ENCODE measurements around the gene STPG4. TPM values are rescaled to one million over a fixed set of nuclear protein-coding genes. Genes with fewer than 3 reads are reported as not detected.
"Not testable (repeated sequence)": the region's sequence is repeated elsewhere in the genome, so short reads cannot be mapped to it uniquely, and the experiment has no call there.

Gene STPG4
- total RNA-seq, 1 experiment from 2014 or later: 10.6 TPM

- Histone ChIP-seq H3K9me2 (ENCODE audit: insufficient read depth) (no peaks in the 10 kb centered on the region), H3K4me2 (ENCODE audit: low read length) (no peak overlapping the region), H3K36me3 (ENCODE audit: control insufficient read depth in 1 of 2, insufficient read depth in 2 of 2, low read length in 2 of 2) (peaks cover 21 to 63% of the 10 kb centered on the region in 2 experiments; a peak in 3 of 4 replicates), H3K4me3 (replicated peaks in 1 of 2; ENCODE audit: low read depth in 1 of 2, low read length in 2 of 2) (no peak overlapping the region), H3K27me3 (ENCODE audit: insufficient read depth, low read length) (no peaks in the 10 kb centered on the region), H4K20me1 (ENCODE audit: insufficient read depth) (peaks cover 82% of the 10 kb centered on the region), H3K27ac (ENCODE audit: low read depth, low read length) (no peak overlapping the region), H3K9ac (ENCODE audit: low read length) (no peak overlapping the region), H2AFZ (ENCODE audit: low read depth, low read length, poor library complexity, severe bottlenecking) (no peak overlapping the region), H3K4me1 (ENCODE audit: control insufficient read depth in 1 of 2, insufficient read depth in 2 of 2, low read length in 2 of 2) (peaks cover 5 to 42% of the 10 kb centered on the region in 2 experiments; a peak in 3 of 4 replicates), H3K79me2 (ENCODE audit: insufficient read depth, low read length) (peaks cover 100% of the 10 kb centered on the region), H3K9me3 (ENCODE audit: control insufficient read depth in 1 of 2, insufficient read depth in 1 of 2, low read depth in 1 of 2, low read length in 2 of 2) (no peaks in the 10 kb centered on the region)
- no TSS peak for BruUV-seq (replicated peaks)
- DNase-seq (ENCODE audit: low read depth, low spot score): no peak
- TF ChIP-seq EZH2phosphoT487 (IDR thresholded peaks at IDR 0.05; ENCODE audit: borderline replicate concordance): no peak
- no peak for TF ChIP-seq REST (IDR thresholded peaks at IDR 0.05; ENCODE audit: low read depth)
- TF ChIP-seq, protein P1, sequence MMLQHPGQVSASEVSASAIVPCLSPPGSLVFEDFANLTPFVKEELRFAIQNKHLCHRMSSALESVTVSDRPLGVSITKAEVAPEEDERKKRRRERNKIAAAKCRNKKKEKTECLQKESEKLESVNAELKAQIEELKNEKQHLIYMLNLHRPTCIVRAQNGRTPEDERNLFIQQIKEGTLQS (IDR thresholded peaks at IDR 0.05): no peak
- TF ChIP-seq ZBTB33 (IDR thresholded peaks at IDR 0.05; ENCODE audit: extremely low read depth, insufficient replicate concordance, low read length): no peak
- no peak for TF ChIP-seq POLR2AphosphoS5 (IDR thresholded peaks at IDR 0.05; ENCODE audit: low read depth, low read length)
- no peak for TF ChIP-seq SIN3A (IDR thresholded peaks at IDR 0.05; ENCODE audit: low read depth)
- no peak for TF ChIP-seq FOSL1 (IDR thresholded peaks at IDR 0.05; ENCODE audit: low read depth)
- TF ChIP-seq EZH2 (IDR thresholded peaks at IDR 0.05): no peak
- TF ChIP-seq JUND (IDR thresholded peaks at IDR 0.05): no peak
- no peak for TF ChIP-seq ZFX (IDR thresholded peaks at IDR 0.05)
- TF ChIP-seq MAX (IDR thresholded peaks at IDR 0.05): no peak
- no peak for TF ChIP-seq ZNF274 (IDR thresholded peaks at IDR 0.05; ENCODE audit: low read depth, low read length)
- ChIA-PET POLR2A (no interaction called here), RAD21 (ENCODE audit: low non-redundant PET in 1 of 2, low total read pairs in 2 of 2, uncharacterized antibody in 2 of 2, unreplicated experiment in 2 of 2) (no interaction called here), CTCF (no interaction called here)
- intact Hi-C loops (cut with micrococcal nuclease): no loop called here
- ATAC-seq: no peak
Measured at GRCh38 chr2:47169784-47170183, 14.7 kb upstream of the STPG4 start.

DNA sequence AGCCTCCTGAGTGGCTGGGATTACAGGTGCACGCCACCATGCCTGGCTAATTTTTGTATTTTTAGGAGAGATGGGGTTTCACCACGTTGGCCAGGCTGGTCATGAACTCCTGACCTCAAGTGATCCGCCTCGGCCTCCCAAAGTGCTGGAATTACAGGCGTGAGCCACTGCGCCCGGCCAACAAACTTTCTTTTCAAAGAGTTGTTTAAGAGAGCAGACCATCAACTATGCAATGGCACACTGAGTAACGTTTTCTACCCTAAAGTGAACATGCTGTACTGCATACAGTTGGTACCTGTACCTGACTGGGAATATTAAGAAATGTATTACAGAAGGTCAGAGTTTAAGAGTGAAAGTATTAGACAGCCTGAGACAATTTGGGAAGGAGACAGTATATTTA, 13.8 kb upstream of the STPG4 start:
- H3K9me3 ChIP-seq (ENCODE audit: control insufficient read depth in 1 of 2, insufficient read depth in 1 of 2, low read depth in 1 of 2, low read length in 2 of 2); H3K4me2 ChIP-seq (ENCODE audit: low read length); H3K27me3 ChIP-seq (ENCODE audit: insufficient read depth, low read length); H2AFZ ChIP-seq (ENCODE audit: low read depth, low read length, poor library complexity, severe bottlenecking); H3K9ac ChIP-seq (ENCODE audit: low read length); POLR2A ChIA-PET; CTCF ChIA-PET; RAD21 ChIA-PET (ENCODE audit: low non-redundant PET in 1 of 2, low total read pairs in 2 of 2, uncharacterized antibody in 2 of 2, unreplicated experiment in 2 of 2); DNase-seq (ENCODE audit: low read depth, low spot score); BruUV-seq (replicated peaks); ATAC-seq; intact Hi-C loops (cut with micrococcal nuclease); H3K4me3 ChIP-seq (replicated peaks in 1 of 2; ENCODE audit: low read depth in 1 of 2, low read length in 2 of 2); H3K9me2 ChIP-seq (ENCODE audit: insufficient read depth); H3K27ac ChIP-seq (ENCODE audit: low read depth, low read length): not testable (repeated sequence)
- Histone ChIP-seq H3K4me1 (ENCODE audit: control insufficient read depth in 1 of 2, insufficient read depth in 2 of 2, low read length in 2 of 2) (peaks cover 0 to 34% of the 10 kb centered on the region in 2 experiments; a peak in 3 of 4 replicates), H3K36me3 (ENCODE audit: control insufficient read depth in 1 of 2, insufficient read depth in 2 of 2, low read length in 2 of 2) (peaks cover 21 to 64% of the 10 kb centered on the region in 2 experiments; a peak in 3 of 4 replicates), H3K79me2 (ENCODE audit: insufficient read depth, low read length) (peaks cover 99% of the 10 kb centered on the region), H4K20me1 (ENCODE audit: insufficient read depth) (peaks cover 74% of the 10 kb centered on the region)
